Activated CD8-positive, alpha-beta T cell treated with anti-CD3 and anti-CD28 coated beads for 36 hours (primary cell): ENCODE measurements around the gene S1PR3. TPM values are rescaled to one million over a fixed set of nuclear protein-coding genes. Genes with fewer than 3 reads are reported as not detected.

ENCODE experiments used
- ATAC-seq: fragments of 200-7000 bp; cut with Tn5 transposase; one replicate; pipeline ENCODE4 v1.10.0; 2021; ENCODE audit warnings: mild to moderate bottlenecking, moderate library complexity
- CTCF ChIA-PET: fragments of 350-600 bp; sonication (Branson Sonifier 250); formaldehyde crosslinking; loops from one replicate; lab custom pipeline; 2021; ENCODE audit warnings: antibody characterized with exemption; lab: Charles Lee
- POLR2A ChIA-PET: fragments of 350-600 bp; sonication (Branson Sonifier 250); formaldehyde crosslinking; loops from one replicate; lab custom pipeline; 2021; ENCODE audit warnings: antibody characterized with exemption; lab: Charles Lee
- DNase-seq: peaks from one replicate; pipeline ENCODE4 v3.0.0-alpha.2; 2020
- H3K27ac Mint-ChIP-seq: one replicate; pipeline ENCODE4 v1.8.0; 2021; ENCODE audit warnings: mild to moderate bottlenecking, mixed read lengths
- H3K27me3 Mint-ChIP-seq: one replicate; pipeline ENCODE4 v1.8.0; 2021; ENCODE audit warnings: mixed read lengths
- H3K36me3 Mint-ChIP-seq: one replicate; pipeline ENCODE4 v1.8.0; 2021; ENCODE audit warnings: low read depth, mixed read lengths
- H3K4me1 Mint-ChIP-seq: one replicate; pipeline ENCODE4 v1.8.0; 2021; ENCODE audit warnings: low read depth, mixed read lengths
- H3K4me3 Mint-ChIP-seq: one replicate; pipeline ENCODE4 v1.8.0; 2021; ENCODE audit warnings: mild to moderate bottlenecking, moderate library complexity, mixed read lengths
- H3K9me3 Mint-ChIP-seq: one replicate; pipeline ENCODE4 v1.8.0; 2021; ENCODE audit warnings: mixed read lengths
- CTCF ChIP-seq: fragments of 200-600 bp; IDR thresholded peaks from one replicate; pipeline ENCODE4 v1.8.0; 2022; ENCODE audit warnings: antibody characterized with exemption, mild to moderate bottlenecking
- intact Hi-C: fragments of 100-400 bp; cut with micrococcal nuclease; formaldehyde crosslinking; loops from one replicate; pipeline ENCODE4 v1.10.0; 2022
- total RNA-seq, 2 experiments: library from RNA; stranded (reverse); gene quantifications; one replicate each; pipeline ENCODE4 v1.2.3, GENCODE V29; 2021

S1PR3 gene
- total RNA-seq, 2 experiments from 2014 or later: 0.36 to 0.58 TPM

DNA sequence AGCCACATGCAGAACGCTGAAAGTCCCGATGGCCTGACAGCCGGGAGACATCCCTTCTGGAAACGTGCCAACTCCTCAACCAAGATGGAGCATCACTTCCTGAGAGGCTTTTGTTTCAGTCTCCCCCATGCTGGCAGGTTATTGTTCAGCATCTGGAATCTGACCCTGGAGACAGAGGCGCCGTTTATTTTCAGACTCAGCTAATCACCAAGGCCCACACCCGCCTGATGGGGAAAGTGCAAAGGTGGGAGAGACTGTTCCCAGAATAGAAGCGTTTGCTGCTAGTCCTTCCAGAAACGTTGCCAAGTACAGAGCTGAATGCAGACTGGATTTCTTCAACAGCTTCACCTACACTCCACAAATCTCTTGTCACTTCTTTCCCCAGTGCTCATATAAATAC lies 41.8 kb upstream of the S1PR3 start:
- H3K27me3 Mint-ChIP-seq: peaks cover 5% of the 10 kb centered on the region
- POLR2A ChIA-PET: no interaction called here
- ATAC-seq (no peak), DNase-seq (no peak)
- H3K4me1 Mint-ChIP-seq: peaks cover 2% of the 10 kb centered on the region
- intact Hi-C loops: no loop called here
- CTCF ChIA-PET: no interaction called here
- H3K36me3 Mint-ChIP-seq: no peaks in the 10 kb centered on the region
- TF ChIP-seq CTCF: no peak
- no peak overlapping the region for H3K27ac Mint-ChIP-seq
- H3K9me3 Mint-ChIP-seq: no peaks in the 10 kb centered on the region
- H3K4me3 Mint-ChIP-seq: no peak overlapping the region

DNA sequence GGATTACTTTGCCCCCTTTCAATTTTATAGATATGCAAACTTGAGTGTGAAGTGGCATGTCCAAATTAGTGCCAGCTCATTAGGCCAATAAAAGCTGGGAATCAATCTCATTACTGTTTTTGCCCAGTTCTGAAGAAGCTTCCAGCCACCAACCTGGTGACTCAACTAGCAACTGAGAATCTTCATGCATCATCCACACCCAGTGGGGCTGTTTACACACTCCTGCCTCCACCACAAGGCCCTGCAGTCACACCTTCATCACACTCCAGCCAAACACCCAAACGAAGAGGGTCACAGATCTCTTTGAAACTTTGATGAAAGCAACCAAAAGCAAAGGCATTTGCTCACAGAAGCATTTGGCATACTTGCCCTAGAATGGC lies 41.3 kb upstream of the S1PR3 start:
- H3K4me3 Mint-ChIP-seq: no peak overlapping the region
- peaks cover 2% of the 10 kb centered on the region for H3K4me1 Mint-ChIP-seq
- peaks cover 6% of the 10 kb centered on the region for H3K27me3 Mint-ChIP-seq
- CTCF ChIA-PET: no interaction called here
- no peaks in the 10 kb centered on the region for H3K36me3 Mint-ChIP-seq
- peak; percentile 65 for ATAC-seq
- H3K9me3 Mint-ChIP-seq: no peaks in the 10 kb centered on the region
- intact Hi-C loops: no loop called here
- DNase-seq: peak; percentile 37
- POLR2A ChIA-PET: no interaction called here
- no peak for TF ChIP-seq CTCF
- no peak overlapping the region for H3K27ac Mint-ChIP-seq

GRCh38 chr9:88950341-88951154 lies 40.7 kb upstream of the S1PR3 start:
- Mint-ChIP-seq H3K4me1 (peaks cover 2% of the 10 kb centered on the region), H3K9me3 (no peaks in the 10 kb centered on the region), H3K27ac (no peak overlapping the region), H3K27me3 (peaks cover 8% of the 10 kb centered on the region), H3K36me3 (no peaks in the 10 kb centered on the region), H3K4me3 (no peak overlapping the region)
- DNase-seq: no peak
- TF ChIP-seq CTCF: no peak
- POLR2A ChIA-PET: no interaction called here
- no peak for ATAC-seq
- CTCF ChIA-PET: no interaction called here
- intact Hi-C loops: no loop called here

GRCh38 chr9:88951155-88951542 lies 40.1 kb upstream of the S1PR3 start:
- Mint-ChIP-seq H3K27me3 (peaks cover 8% of the 10 kb centered on the region), H3K9me3 (no peaks in the 10 kb centered on the region), H3K4me3 (no peak overlapping the region), H3K36me3 (no peaks in the 10 kb centered on the region), H3K27ac (no peak overlapping the region), H3K4me1 (peaks cover 2% of the 10 kb centered on the region)
- CTCF ChIA-PET: no interaction called here
- intact Hi-C loops: no loop called here
- no peak for ATAC-seq
- no peak for DNase-seq
- no peak for TF ChIP-seq CTCF
- POLR2A ChIA-PET: no interaction called here

- H3K4me3 Mint-ChIP-seq: no peak overlapping the region
- H3K27me3 Mint-ChIP-seq: peaks cover 10% of the 10 kb centered on the region
- ATAC-seq (no peak), DNase-seq (no peak)
- TF ChIP-seq CTCF: no peak
- no peaks in the 10 kb centered on the region for H3K9me3 Mint-ChIP-seq
- ChIA-PET POLR2A (no interaction called here), CTCF (no interaction called here)
- no peaks in the 10 kb centered on the region for H3K36me3 Mint-ChIP-seq
- intact Hi-C loops: no loop called here
- H3K27ac Mint-ChIP-seq: no peak overlapping the region
- peaks cover 2% of the 10 kb centered on the region for H3K4me1 Mint-ChIP-seq
Measured at GRCh38 chr9:88952086-88952615, 39.1 kb upstream of the S1PR3 start.
